Measurements from ENCODE around the gene COL25A1.

GRCh38 chr4:108814326-108814725, 488.1 kb downstream of the COL25A1 start:
- TF ChIP-seq CTCF (IDR thresholded peaks at IDR 0.05; ENCODE audit: low read depth, low read length), result no peak
- TF ChIP-seq POLR2A (IDR thresholded peaks at IDR 0.05; ENCODE audit: extremely low read depth, insufficient read length), result no peak

All from NB4 (cell line).